Measurements from ENCODE around the gene CTNNA2. TPM values are rescaled to one million over a fixed set of nuclear protein-coding genes. Genes with fewer than 3 reads are reported as not detected.

CTNNA2 gene
- total RNA-seq, 2 donors from 2014 or later = not detected

- Histone ChIP-seq H3K27ac (no peak overlapping the region), H3K4me1 (no peaks in the 10 kb centered on the region), H3K27me3 (no peaks in the 10 kb centered on the region), H3K9me3 (no peaks in the 10 kb centered on the region), H3K36me3 (no peaks in the 10 kb centered on the region), H3K4me3 (no peak overlapping the region)
- no peak for TF ChIP-seq CTCF (IDR thresholded peaks at IDR 0.05)
- no peak for DNase-seq (ENCODE audit: low spot score)
Measured at GRCh38 chr2:79530443-79530842, 17.6 kb downstream of the CTNNA2 start.

- Histone ChIP-seq H3K27ac (no peak overlapping the region), H3K4me1 (no peaks in the 10 kb centered on the region), H3K36me3 (no peaks in the 10 kb centered on the region), H3K27me3 (no peaks in the 10 kb centered on the region), H3K9me3 (peaks cover 3 to 57% of the 10 kb centered on the region in 2 donors), H3K4me3 (no peak overlapping the region)
- no peak for DNase-seq (ENCODE audit: low spot score)
- no peak for TF ChIP-seq CTCF (IDR thresholded peaks at IDR 0.05)
Measured at GRCh38 chr2:79547568-79547967, 34.7 kb downstream of the CTNNA2 start.

- Histone ChIP-seq H3K36me3 (no peaks in the 10 kb centered on the region), H3K4me1 (no peaks in the 10 kb centered on the region), H3K4me3 (no peak overlapping the region), H3K9me3 (peaks cover 3 to 37% of the 10 kb centered on the region in 2 donors), H3K27me3 (no peaks in the 10 kb centered on the region), H3K27ac (no peak overlapping the region)
- no peak for DNase-seq (ENCODE audit: low spot score)
- no peak for TF ChIP-seq CTCF (IDR thresholded peaks at IDR 0.05)
Measured at GRCh38 chr2:79552653-79553052, 39.8 kb downstream of the CTNNA2 start.

GRCh38 chr2:79554899-79555298 lies 42.0 kb downstream of the CTNNA2 start:
- Histone ChIP-seq H3K36me3 (no peaks in the 10 kb centered on the region), H3K4me1 (no peaks in the 10 kb centered on the region), H3K4me3 (no peak overlapping the region), H3K27me3 (no peaks in the 10 kb centered on the region), H3K9me3 (peaks cover 3 to 15% of the 10 kb centered on the region in 2 donors), H3K27ac (no peak overlapping the region)
- no peak for TF ChIP-seq CTCF (IDR thresholded peaks at IDR 0.05)
- no peak for DNase-seq (ENCODE audit: low spot score)

DNA sequence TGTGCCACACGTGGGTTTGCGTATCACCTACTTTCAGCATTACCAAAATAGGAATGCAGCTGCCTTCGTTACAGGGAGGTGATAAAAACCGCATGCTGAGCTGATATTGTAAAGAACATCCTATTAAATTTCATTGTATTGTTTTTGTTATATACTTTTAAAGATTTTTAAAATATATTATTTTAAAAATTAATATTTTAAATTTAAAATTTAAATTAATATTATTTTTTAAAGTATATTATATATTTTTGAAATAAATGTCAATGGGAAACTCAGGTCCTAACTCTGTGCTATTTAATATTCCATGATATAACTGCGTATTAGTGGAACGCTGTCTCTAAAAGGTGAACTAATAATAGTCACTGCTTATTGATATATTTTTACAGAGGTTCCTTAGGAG lies 51.2 kb downstream of the CTNNA2 start:
- Histone ChIP-seq H3K27ac (no peak overlapping the region), H3K9me3 (peaks cover 0 to 13% of the 10 kb centered on the region in 2 donors), H3K27me3 (no peaks in the 10 kb centered on the region), H3K4me1 (no peaks in the 10 kb centered on the region), H3K4me3 (no peak overlapping the region), H3K36me3 (no peaks in the 10 kb centered on the region)
- TF ChIP-seq CTCF (IDR thresholded peaks at IDR 0.05) = no peak
- DNase-seq (ENCODE audit: low spot score) = no peak

DNA sequence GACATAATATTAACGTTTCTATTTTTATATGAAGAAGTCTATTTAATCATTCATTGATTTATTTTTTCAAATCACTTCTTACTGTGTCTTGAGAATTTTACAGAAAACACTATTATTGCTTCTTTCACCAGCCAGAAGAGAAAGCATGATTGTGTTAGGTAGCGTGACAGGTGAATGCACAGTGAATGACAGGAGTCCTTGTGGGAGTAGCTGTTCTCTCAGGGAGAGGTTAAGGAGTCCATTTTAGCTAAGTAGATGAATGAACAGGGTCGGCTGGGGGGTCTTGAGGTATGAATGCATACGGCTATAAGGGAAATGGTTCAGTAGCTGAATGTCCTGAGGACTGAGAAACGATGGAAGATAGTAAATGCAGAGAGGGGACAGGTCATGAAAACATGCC lies 56.2 kb downstream of the CTNNA2 start:
- no peaks in the 10 kb centered on the region for H3K36me3 ChIP-seq
- no peak overlapping the region for H3K27ac ChIP-seq
- no peak for TF ChIP-seq CTCF (IDR thresholded peaks at IDR 0.05)
- DNase-seq (ENCODE audit: low spot score) = no peak
- no peaks in the 10 kb centered on the region for H3K9me3 ChIP-seq
- H3K27me3 ChIP-seq = no peaks in the 10 kb centered on the region
- no peak overlapping the region for H3K4me3 ChIP-seq
- H3K4me1 ChIP-seq = no peaks in the 10 kb centered on the region

All from right atrium auricular region (tissue), 2 donors.